ENCODE results near the gene DDX49. TPM values are rescaled to one million over a fixed set of nuclear protein-coding genes. Genes with fewer than 3 reads are reported as not detected.

DDX49 gene
- total and polyA plus RNA-seq, 8 donors: 25.3 to 185 (median 53.5) TPM

DNA sequence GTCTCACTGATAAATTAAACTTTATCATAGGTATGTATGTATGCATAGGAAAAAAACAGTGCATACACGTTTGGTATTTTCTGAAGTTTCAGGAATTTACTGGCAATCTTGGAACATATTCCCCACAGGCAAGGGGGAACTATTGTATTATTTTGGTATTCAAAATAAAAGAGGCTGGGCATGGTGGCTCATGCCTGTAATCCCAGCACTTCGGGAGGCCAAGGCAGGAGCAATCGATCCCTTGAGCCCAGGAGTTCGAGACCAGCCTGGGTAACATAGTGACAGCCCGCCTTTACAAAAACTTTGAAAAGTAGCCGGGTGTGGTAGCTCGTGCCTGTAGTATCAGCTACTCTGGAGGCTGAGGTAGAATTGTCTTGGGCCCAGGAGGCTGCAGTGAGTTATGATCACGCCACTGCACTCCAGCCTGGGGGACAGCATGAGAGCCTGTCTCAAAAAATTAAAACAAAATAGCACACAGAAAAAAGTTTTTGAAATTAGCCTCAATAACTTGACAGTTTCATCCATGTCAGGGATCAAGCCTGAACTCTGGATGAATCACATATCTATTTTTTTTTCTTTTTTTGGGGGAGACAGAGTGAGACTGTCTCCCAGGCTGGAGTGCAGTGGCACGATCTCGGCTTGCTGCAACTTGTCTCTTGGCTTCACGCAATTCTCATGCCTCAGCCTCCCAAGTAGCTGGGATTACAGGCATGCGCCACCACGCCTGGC, 50.6 kb downstream of the DDX49 start:
- Histone ChIP-seq H3K4me1 (peaks cover 7 to 38% (median 14%) of the 10 kb centered on the region in 4 donors), H3K9me3 (no peaks in the 10 kb centered on the region), H3K36me3 (no peaks in the 10 kb centered on the region), H3K4me3 (no peak overlapping the region), H3K27me3 (no peaks in the 10 kb centered on the region), H3K27ac (peak overlapping the region in 2 of 5 donors; percentile 17 to 18)
- DNase-seq: no peak
- 77 to 85% (median 82%) methylated on average over 12 to 13 of the region's 13 CpGs for WGBS, 5 donors
- intact Hi-C loops (cut with DNase I; ENCODE audit: low total_unique reads): no loop called here
- TF ChIP-seq EP300 (IDR thresholded peaks at IDR 0.05) (no peak), POLR2AphosphoS5 (IDR thresholded peaks at IDR 0.05) (no peak), POLR2A (IDR thresholded peaks at IDR 0.05) (no peak)
- TF ChIP-seq, protein P1, sequence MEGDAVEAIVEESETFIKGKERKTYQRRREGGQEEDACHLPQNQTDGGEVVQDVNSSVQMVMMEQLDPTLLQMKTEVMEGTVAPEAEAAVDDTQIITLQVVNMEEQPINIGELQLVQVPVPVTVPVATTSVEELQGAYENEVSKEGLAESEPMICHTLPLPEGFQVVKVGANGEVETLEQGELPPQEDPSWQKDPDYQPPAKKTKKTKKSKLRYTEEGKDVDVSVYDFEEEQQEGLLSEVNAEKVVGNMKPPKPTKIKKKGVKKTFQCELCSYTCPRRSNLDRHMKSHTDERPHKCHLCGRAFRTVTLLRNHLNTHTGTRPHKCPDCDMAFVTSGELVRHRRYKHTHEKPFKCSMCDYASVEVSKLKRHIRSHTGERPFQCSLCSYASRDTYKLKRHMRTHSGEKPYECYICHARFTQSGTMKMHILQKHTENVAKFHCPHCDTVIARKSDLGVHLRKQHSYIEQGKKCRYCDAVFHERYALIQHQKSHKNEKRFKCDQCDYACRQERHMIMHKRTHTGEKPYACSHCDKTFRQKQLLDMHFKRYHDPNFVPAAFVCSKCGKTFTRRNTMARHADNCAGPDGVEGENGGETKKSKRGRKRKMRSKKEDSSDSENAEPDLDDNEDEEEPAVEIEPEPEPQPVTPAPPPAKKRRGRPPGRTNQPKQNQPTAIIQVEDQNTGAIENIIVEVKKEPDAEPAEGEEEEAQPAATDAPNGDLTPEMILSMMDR (IDR thresholded peaks at IDR 0.05): no peak

DNA sequence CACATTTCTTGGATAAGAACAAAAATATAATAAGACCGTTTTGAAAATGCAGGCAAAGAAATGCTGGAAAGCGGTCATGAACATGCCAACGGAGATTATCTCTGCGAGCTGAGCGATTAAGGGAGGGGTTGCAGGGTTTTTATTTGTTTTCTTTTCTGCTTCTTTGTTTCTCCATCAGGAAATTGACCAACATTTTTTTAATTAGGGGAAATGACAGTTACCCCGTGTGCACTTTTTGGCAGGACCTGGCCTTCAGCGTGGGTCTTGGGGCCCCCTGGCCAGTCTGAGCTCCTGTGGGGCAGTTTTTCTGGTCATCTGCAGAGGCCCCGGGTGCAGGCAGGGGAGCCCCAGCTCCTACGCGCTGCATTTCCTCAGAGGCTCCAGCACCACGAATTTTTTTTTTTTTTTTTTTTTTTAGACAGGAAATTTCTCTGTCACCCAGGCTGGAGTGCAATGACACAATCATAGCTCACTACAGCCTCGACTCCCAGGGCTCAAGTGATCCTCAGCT, 52.8 kb downstream of the DDX49 start:
- Histone ChIP-seq H3K4me1 (peaks cover 7 to 38% (median 14%) of the 10 kb centered on the region in 4 donors), H3K27ac (peak overlapping the region in 4 of 5 donors; percentile 37 to 66 (median 50)), H3K27me3 (no peaks in the 10 kb centered on the region), H3K9me3 (no peaks in the 10 kb centered on the region), H3K36me3 (no peaks in the 10 kb centered on the region), H3K4me3 (no peak overlapping the region)
- DNase-seq: no peak
- intact Hi-C loops (cut with DNase I; ENCODE audit: low total_unique reads): no loop called here
- TF ChIP-seq, protein P1 (IDR thresholded peaks at IDR 0.05): no peak
- TF ChIP-seq POLR2AphosphoS5 (IDR thresholded peaks at IDR 0.05) (no peak), POLR2A (IDR thresholded peaks at IDR 0.05) (no peak), EP300 (IDR thresholded peaks at IDR 0.05) (no peak)
- 4 to 14% (median 11%) methylated on average over 12 of the region's 12 CpGs for WGBS, 5 donors

- intact Hi-C loops (cut with DNase I; ENCODE audit: low total_unique reads): no loop called here
- no peak overlapping the region for H3K4me3 ChIP-seq
- no peak for DNase-seq
- no peak for TF ChIP-seq EP300 (IDR thresholded peaks at IDR 0.05)
- no peak for TF ChIP-seq POLR2A (IDR thresholded peaks at IDR 0.05)
- TF ChIP-seq, protein P1 (IDR thresholded peaks at IDR 0.05): no peak
- no peak for TF ChIP-seq POLR2AphosphoS5 (IDR thresholded peaks at IDR 0.05)
- peak overlapping the region in 4 of 5 donors; percentile 37 to 66 (median 50) for H3K27ac ChIP-seq
- H3K27me3 ChIP-seq: no peaks in the 10 kb centered on the region
- H3K4me1 ChIP-seq: peaks cover 7 to 38% (median 14%) of the 10 kb centered on the region in 4 donors
- no peaks in the 10 kb centered on the region for H3K36me3 ChIP-seq
- H3K9me3 ChIP-seq: no peaks in the 10 kb centered on the region
- WGBS, 5 donors: 78 to 86% (median 83%) methylated on average over 4 to 5 of the region's 5 CpGs
Observed at GRCh38 chr19:18972851-18973250, 53.3 kb downstream of the DDX49 start.

DNA sequence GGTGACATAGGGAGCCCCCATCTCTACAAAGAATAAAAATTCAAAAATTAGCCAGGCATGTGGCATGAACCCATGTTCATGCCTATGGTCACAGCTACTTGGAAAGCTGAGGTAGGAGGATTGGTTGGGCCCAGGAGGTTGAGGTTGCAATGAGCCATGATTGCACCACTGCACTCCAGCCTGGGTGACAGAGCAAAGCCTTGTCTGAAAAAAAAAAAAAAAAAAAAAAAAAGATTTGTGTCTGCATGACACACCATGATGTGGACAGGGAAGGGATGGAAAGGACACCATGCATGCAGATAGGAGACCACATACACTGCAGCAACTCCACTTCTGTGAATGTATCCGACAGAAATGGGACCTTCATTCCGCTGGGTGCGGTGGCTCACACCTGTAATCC, 55.5 kb downstream of the DDX49 start:
- H3K4me1 ChIP-seq: peaks cover 7 to 25% (median 8%) of the 10 kb centered on the region in 4 donors
- no peaks in the 10 kb centered on the region for H3K9me3 ChIP-seq
- no peaks in the 10 kb centered on the region for H3K36me3 ChIP-seq
- no peak overlapping the region for H3K27ac ChIP-seq
- TF ChIP-seq EP300 (IDR thresholded peaks at IDR 0.05) (no peak), POLR2AphosphoS5 (IDR thresholded peaks at IDR 0.05) (no peak), POLR2A (IDR thresholded peaks at IDR 0.05) (no peak)
- TF ChIP-seq, protein P1 (IDR thresholded peaks at IDR 0.05): no peak
- H3K4me3 ChIP-seq: no peak overlapping the region
- DNase-seq: no peak
- intact Hi-C loops (cut with DNase I; ENCODE audit: low total_unique reads): no loop called here
- no peaks in the 10 kb centered on the region for H3K27me3 ChIP-seq
- WGBS, 5 donors: 95 to 100% (median 98%) methylated on average over 3 of the region's 3 CpGs

All from stomach (tissue), 9 donors.